Measurements from ENCODE around the gene KCNJ1. TPM values are rescaled to one million over a fixed set of nuclear protein-coding genes. Genes with fewer than 3 reads are reported as not detected.

Gene KCNJ1
- total RNA-seq, 1 donor from 2014 or later = 0.41 TPM

DNA sequence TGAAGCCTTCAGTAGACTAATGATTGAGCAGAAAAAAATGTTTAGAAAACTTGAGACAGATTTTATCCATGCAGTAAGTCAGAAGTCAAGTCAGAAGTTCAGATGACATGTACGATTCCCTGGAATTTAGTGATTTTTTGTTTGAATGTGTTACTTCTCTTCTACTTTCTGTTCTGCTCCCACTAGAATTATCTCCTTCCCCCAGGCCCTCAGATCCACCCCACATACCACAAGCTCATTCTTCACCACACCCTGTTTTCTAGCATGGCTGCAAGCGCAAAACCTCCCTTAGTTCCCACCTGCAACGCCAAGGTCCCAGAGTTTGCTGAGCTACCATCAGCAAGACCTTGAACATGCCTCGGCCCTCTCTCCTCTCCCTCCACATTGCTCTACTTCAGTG lies 64.1 kb downstream of the KCNJ1 start:
- no peak overlapping the region for H3K9ac ChIP-seq
- peaks cover 8% of the 10 kb centered on the region for H3K27me3 Mint-ChIP-seq (ENCODE audit: insufficient read depth, low read depth)
- no peak overlapping the region for H3K4me2 ChIP-seq
- no peaks in the 10 kb centered on the region for H3K9me3 ChIP-seq (ENCODE audit: low read depth)
- H2AFZ ChIP-seq (replicated peaks) = no peak overlapping the region
- no peaks in the 10 kb centered on the region for H3K79me2 ChIP-seq (ENCODE audit: low read depth)
- H3K27ac ChIP-seq = no peak overlapping the region
- no peaks in the 10 kb centered on the region for H3K27me3 ChIP-seq
- no peaks in the 10 kb centered on the region for H4K20me1 ChIP-seq (ENCODE audit: low read depth)
- no peak overlapping the region for H3K4me3 ChIP-seq
- no peak for DNase-seq (ENCODE audit: low spot score)
- TF ChIP-seq, protein P1, sequence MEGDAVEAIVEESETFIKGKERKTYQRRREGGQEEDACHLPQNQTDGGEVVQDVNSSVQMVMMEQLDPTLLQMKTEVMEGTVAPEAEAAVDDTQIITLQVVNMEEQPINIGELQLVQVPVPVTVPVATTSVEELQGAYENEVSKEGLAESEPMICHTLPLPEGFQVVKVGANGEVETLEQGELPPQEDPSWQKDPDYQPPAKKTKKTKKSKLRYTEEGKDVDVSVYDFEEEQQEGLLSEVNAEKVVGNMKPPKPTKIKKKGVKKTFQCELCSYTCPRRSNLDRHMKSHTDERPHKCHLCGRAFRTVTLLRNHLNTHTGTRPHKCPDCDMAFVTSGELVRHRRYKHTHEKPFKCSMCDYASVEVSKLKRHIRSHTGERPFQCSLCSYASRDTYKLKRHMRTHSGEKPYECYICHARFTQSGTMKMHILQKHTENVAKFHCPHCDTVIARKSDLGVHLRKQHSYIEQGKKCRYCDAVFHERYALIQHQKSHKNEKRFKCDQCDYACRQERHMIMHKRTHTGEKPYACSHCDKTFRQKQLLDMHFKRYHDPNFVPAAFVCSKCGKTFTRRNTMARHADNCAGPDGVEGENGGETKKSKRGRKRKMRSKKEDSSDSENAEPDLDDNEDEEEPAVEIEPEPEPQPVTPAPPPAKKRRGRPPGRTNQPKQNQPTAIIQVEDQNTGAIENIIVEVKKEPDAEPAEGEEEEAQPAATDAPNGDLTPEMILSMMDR (IDR thresholded peaks at IDR 0.05) = no peak
- TF ChIP-seq EZH2 (IDR thresholded peaks at IDR 0.05) = no peak
- TF ChIP-seq EZH2phosphoT487 (IDR thresholded peaks at IDR 0.05) = no peak
- H3K36me3 ChIP-seq = no peaks in the 10 kb centered on the region
- H3K36me3 Mint-ChIP-seq = peaks cover 2% of the 10 kb centered on the region
- H3F3A ChIP-seq (ENCODE audit: low read depth) = peaks cover 7% of the 10 kb centered on the region
- peaks cover 12% of the 10 kb centered on the region for H3K4me1 Mint-ChIP-seq
- no peak overlapping the region for H3K4me3 Mint-ChIP-seq
- H3K27ac Mint-ChIP-seq = peak overlapping the region; percentile 30
- peaks cover 15% of the 10 kb centered on the region for H3K4me1 ChIP-seq
- H3K9me3 Mint-ChIP-seq = no peaks in the 10 kb centered on the region

DNA sequence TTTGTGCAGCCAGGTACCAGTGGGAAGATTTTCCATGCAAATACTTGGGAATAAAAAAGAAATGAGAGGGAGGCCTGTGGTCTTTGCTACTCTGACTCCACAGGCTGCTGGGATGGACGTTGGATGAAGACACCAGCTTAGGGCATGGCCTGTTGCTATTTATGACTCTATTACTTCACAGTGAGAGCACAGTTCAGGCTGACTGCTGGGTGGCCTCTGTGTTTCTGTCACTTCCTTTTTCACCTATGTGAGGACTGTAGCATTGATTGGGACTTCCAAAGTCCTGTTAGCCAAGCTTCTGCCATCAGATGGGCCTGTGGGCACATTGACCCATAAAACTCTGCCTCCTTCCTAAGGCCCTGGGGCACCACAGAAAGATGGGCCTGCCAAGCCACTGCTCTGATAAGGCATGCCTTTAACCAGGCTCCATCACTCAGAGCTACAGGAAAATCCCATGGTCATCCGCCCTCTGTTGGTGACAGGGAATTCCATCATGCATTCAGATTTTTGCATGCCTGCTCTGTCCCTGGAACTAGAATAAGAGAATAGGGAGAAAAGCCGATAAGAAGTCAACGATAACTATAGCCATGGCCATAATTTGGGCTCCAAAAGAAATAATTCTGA lies 64.6 kb downstream of the KCNJ1 start:
- H3K9me3 ChIP-seq (ENCODE audit: low read depth) = no peaks in the 10 kb centered on the region
- no peak overlapping the region for H3K27ac Mint-ChIP-seq
- H3F3A ChIP-seq (ENCODE audit: low read depth) = peaks cover 7% of the 10 kb centered on the region

DNA sequence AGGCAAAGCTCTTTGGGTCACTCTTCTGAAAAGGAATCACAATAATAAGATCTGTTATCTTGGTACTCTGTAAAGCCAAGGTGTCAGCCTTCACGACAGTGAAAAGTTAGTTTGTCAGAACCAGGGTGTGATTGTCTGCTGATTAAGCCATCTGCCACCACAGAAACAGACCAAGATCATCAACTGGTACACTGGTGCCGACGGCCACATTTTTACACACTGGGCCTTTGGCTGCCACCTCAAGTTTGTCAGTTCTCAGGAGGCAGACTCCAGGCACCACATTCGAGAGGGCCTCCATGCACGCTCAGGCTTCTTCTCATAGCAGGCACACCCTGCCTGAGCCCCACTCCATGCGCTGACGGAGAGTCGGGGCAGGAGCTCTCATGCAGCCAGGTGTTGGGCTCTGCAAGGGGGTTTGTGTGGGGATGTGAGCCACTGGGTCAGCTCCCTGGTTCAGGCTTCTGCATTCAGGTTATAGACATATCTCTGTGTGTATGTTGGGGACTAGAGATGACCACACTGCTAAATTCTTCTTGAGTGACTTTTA lies 66.2 kb downstream of the KCNJ1 start:
- H3K4me2 ChIP-seq = no peak overlapping the region
- peaks cover 8% of the 10 kb centered on the region for H3K27me3 Mint-ChIP-seq (ENCODE audit: insufficient read depth, low read depth)
- peaks cover 7% of the 10 kb centered on the region for H3F3A ChIP-seq (ENCODE audit: low read depth)
- no peak overlapping the region for H2AFZ ChIP-seq (replicated peaks)
- H3K27me3 ChIP-seq = no peaks in the 10 kb centered on the region
- no peaks in the 10 kb centered on the region for H3K79me2 ChIP-seq (ENCODE audit: low read depth)
- H3K9me3 Mint-ChIP-seq = no peaks in the 10 kb centered on the region
- peaks cover 12% of the 10 kb centered on the region for H3K4me1 Mint-ChIP-seq
- peaks cover 2% of the 10 kb centered on the region for H3K36me3 Mint-ChIP-seq
- DNase-seq (ENCODE audit: low spot score) = no peak
- TF ChIP-seq, protein P1 (IDR thresholded peaks at IDR 0.05) = no peak
- TF ChIP-seq EZH2phosphoT487 (IDR thresholded peaks at IDR 0.05) = no peak
- TF ChIP-seq EZH2 (IDR thresholded peaks at IDR 0.05) = no peak
- H3K4me1 ChIP-seq = peaks cover 15% of the 10 kb centered on the region
- H3K9ac ChIP-seq = no peak overlapping the region
- H3K27ac Mint-ChIP-seq = no peak overlapping the region
- no peak overlapping the region for H3K27ac ChIP-seq
- no peak overlapping the region for H3K4me3 Mint-ChIP-seq
- H3K9me3 ChIP-seq (ENCODE audit: low read depth) = no peaks in the 10 kb centered on the region
- no peaks in the 10 kb centered on the region for H3K36me3 ChIP-seq
- no peak overlapping the region for H3K4me3 ChIP-seq
- no peaks in the 10 kb centered on the region for H4K20me1 ChIP-seq (ENCODE audit: low read depth)

More for the DNA sequence above, 64.6 kb downstream of the KCNJ1 start:
- H2AFZ ChIP-seq (replicated peaks) = peak overlapping the region; percentile 7
- peaks cover 12% of the 10 kb centered on the region for H3K4me1 Mint-ChIP-seq
- peak; percentile 68 for DNase-seq (ENCODE audit: low spot score)
- H3K4me1 ChIP-seq = peaks cover 15% of the 10 kb centered on the region
- peaks cover 2% of the 10 kb centered on the region for H3K36me3 Mint-ChIP-seq
- H3K27ac ChIP-seq = no peak overlapping the region
- H3K27me3 Mint-ChIP-seq (ENCODE audit: insufficient read depth, low read depth) = peaks cover 8% of the 10 kb centered on the region
- H3K4me3 ChIP-seq = no peak overlapping the region
- no peaks in the 10 kb centered on the region for H4K20me1 ChIP-seq (ENCODE audit: low read depth)
- no peak overlapping the region for H3K4me2 ChIP-seq
- no peaks in the 10 kb centered on the region for H3K27me3 ChIP-seq
- no peaks in the 10 kb centered on the region for H3K79me2 ChIP-seq (ENCODE audit: low read depth)
- no peak overlapping the region for H3K9ac ChIP-seq
- no peak overlapping the region for H3K4me3 Mint-ChIP-seq
- no peaks in the 10 kb centered on the region for H3K9me3 Mint-ChIP-seq
- TF ChIP-seq EZH2phosphoT487 (IDR thresholded peaks at IDR 0.05) = no peak
- TF ChIP-seq, protein P1 (IDR thresholded peaks at IDR 0.05) = peak; percentile 68
- H3K36me3 ChIP-seq = no peaks in the 10 kb centered on the region

All from neural progenitor cell (in vitro differentiated cells).